H1 (cell line): ENCODE measurements around the gene TMEM178B. TPM values are rescaled to one million over a fixed set of nuclear protein-coding genes. Genes with fewer than 3 reads are reported as not detected.

Experiments used
- KDM4A ChIP-seq: IDR thresholded peaks from one replicate; pipeline ENCODE4 v1.7.1; 2012; ENCODE audit warnings: low read depth, mild to moderate bottlenecking, moderate library complexity, low read length, inconsistent platforms; ENCODE audit not compliant: severe bottlenecking
- polyA plus RNA-seq, 7 experiments: library from polyadenylated mRNA; depleted of rRNA in 3 of 7; stranded (reverse) in 5 of 7; unstranded in 2 of 7; fragments of >200 nt in 5 of 7; fragments of 200-250 nt in 2 of 7; gene quantifications; 1 replicate in 5 of 7; 2 replicates in 1 of 7; 4 replicates in 1 of 7; pipeline versions ENCODE4 v1.2.1 to v1.2.3, GENCODE V29; 2011 to 2013; ENCODE audit warnings: missing spikeins in 2 of 7, mixed read lengths in 2 of 7
- total RNA-seq: library from RNA; stranded (reverse); fragmentation: NEBNext Ultra II Directional; extraction: Animal tissue kit (Norgen Biotek cat#: 25700); gene quantifications from 2 replicates; pipeline ENCODE4 v1.2.1, GENCODE V29; 2021
- TF ChIP-seq, protein P1 (sequence below): fragments of 300-600 bp; sonication (generic); IDR thresholded peaks from 2 replicates; pipeline ENCODE4 v1.7.1; 2012; ENCODE audit warnings: low read length, moderate library complexity, mild to moderate bottlenecking, inconsistent platforms; ENCODE audit not compliant: insufficient replicate concordance

TMEM178B gene
- total and polyA plus RNA-seq, 2 of the 8 experiments (the other 6 are each of a cell fraction or from before 2014, with no cell fraction given): 5.3 to 18.1 TPM

- TF ChIP-seq, protein P1, sequence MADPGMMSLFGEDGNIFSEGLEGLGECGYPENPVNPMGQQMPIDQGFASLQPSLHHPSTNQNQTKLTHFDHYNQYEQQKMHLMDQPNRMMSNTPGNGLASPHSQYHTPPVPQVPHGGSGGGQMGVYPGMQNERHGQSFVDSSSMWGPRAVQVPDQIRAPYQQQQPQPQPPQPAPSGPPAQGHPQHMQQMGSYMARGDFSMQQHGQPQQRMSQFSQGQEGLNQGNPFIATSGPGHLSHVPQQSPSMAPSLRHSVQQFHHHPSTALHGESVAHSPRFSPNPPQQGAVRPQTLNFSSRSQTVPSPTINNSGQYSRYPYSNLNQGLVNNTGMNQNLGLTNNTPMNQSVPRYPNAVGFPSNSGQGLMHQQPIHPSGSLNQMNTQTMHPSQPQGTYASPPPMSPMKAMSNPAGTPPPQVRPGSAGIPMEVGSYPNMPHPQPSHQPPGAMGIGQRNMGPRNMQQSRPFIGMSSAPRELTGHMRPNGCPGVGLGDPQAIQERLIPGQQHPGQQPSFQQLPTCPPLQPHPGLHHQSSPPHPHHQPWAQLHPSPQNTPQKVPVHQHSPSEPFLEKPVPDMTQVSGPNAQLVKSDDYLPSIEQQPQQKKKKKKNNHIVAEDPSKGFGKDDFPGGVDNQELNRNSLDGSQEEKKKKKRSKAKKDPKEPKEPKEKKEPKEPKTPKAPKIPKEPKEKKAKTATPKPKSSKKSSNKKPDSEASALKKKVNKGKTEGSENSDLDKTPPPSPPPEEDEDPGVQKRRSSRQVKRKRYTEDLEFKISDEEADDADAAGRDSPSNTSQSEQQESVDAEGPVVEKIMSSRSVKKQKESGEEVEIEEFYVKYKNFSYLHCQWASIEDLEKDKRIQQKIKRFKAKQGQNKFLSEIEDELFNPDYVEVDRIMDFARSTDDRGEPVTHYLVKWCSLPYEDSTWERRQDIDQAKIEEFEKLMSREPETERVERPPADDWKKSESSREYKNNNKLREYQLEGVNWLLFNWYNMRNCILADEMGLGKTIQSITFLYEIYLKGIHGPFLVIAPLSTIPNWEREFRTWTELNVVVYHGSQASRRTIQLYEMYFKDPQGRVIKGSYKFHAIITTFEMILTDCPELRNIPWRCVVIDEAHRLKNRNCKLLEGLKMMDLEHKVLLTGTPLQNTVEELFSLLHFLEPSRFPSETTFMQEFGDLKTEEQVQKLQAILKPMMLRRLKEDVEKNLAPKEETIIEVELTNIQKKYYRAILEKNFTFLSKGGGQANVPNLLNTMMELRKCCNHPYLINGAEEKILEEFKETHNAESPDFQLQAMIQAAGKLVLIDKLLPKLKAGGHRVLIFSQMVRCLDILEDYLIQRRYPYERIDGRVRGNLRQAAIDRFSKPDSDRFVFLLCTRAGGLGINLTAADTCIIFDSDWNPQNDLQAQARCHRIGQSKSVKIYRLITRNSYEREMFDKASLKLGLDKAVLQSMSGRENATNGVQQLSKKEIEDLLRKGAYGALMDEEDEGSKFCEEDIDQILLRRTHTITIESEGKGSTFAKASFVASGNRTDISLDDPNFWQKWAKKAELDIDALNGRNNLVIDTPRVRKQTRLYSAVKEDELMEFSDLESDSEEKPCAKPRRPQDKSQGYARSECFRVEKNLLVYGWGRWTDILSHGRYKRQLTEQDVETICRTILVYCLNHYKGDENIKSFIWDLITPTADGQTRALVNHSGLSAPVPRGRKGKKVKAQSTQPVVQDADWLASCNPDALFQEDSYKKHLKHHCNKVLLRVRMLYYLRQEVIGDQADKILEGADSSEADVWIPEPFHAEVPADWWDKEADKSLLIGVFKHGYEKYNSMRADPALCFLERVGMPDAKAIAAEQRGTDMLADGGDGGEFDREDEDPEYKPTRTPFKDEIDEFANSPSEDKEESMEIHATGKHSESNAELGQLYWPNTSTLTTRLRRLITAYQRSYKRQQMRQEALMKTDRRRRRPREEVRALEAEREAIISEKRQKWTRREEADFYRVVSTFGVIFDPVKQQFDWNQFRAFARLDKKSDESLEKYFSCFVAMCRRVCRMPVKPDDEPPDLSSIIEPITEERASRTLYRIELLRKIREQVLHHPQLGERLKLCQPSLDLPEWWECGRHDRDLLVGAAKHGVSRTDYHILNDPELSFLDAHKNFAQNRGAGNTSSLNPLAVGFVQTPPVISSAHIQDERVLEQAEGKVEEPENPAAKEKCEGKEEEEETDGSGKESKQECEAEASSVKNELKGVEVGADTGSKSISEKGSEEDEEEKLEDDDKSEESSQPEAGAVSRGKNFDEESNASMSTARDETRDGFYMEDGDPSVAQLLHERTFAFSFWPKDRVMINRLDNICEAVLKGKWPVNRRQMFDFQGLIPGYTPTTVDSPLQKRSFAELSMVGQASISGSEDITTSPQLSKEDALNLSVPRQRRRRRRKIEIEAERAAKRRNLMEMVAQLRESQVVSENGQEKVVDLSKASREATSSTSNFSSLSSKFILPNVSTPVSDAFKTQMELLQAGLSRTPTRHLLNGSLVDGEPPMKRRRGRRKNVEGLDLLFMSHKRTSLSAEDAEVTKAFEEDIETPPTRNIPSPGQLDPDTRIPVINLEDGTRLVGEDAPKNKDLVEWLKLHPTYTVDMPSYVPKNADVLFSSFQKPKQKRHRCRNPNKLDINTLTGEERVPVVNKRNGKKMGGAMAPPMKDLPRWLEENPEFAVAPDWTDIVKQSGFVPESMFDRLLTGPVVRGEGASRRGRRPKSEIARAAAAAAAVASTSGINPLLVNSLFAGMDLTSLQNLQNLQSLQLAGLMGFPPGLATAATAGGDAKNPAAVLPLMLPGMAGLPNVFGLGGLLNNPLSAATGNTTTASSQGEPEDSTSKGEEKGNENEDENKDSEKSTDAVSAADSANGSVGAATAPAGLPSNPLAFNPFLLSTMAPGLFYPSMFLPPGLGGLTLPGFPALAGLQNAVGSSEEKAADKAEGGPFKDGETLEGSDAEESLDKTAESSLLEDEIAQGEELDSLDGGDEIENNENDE: no peak
- peak; percentile 94 for TF ChIP-seq KDM4A
Measured at GRCh38 chr7:141074162-141074991, 513 bp downstream of the TMEM178B start (continued).
